HCT116 (cell line): ENCODE data around the gene CLPTM1L. TPM values are rescaled to one million over a fixed set of nuclear protein-coding genes. Genes with fewer than 3 reads are reported as not detected.

Experiments used
- ATAC-seq: fragments of 200-7000 bp; cut with Tn5 transposase; 2 replicates; pipeline ENCODE4 v1.9.1; 2020; ENCODE audit warnings: mild to moderate bottlenecking, moderate library complexity
- BruUV-seq: library from RNA; stranded (reverse); fragments of 400-500 nt; replicated peaks from 2 replicates; lab custom pipeline; 2021; lab: Mats Ljungman, UMichigan
- CTCF ChIA-PET: fragments of 300-600 bp; sonication (Branson Sonifier 250); formaldehyde crosslinking; loops from one replicate; lab custom pipeline; 2021; ENCODE audit warnings: antibody characterized with exemption; lab: Charles Lee
- POLR2A ChIA-PET: fragments of 300-600, 350-600 bp; sonication (Branson Sonifier 250); formaldehyde crosslinking; loops from one replicate; lab custom pipeline; 2021; ENCODE audit warnings: antibody characterized with exemption; lab: Charles Lee
- RAD21 ChIA-PET, 2 experiments: fragments of 300-600 bp; sonication (Branson Sonifier 250); formaldehyde crosslinking; loops; one replicate each; lab custom pipeline; 2023; ENCODE audit warnings: low total read pairs in 2 of 2; ENCODE audit not compliant: uncharacterized antibody in 2 of 2, unreplicated experiment in 2 of 2, low non-redundant PET in 1 of 2; lab: Charles Lee
- DNase-seq: peaks from one replicate; pipeline ENCODE4 v3.0.0-alpha.2; 2010; ENCODE audit warnings: low read depth, low spot score
- H2AFZ ChIP-seq: fragments of 200-600 bp; shearing (Covaris generic), sonication (generic); 2 replicates; pipeline ENCODE4 v1.6.1; 2017; ENCODE audit warnings: low read depth, mixed run types, mixed read lengths, antibody characterized with exemption, low read length; ENCODE audit not compliant: poor library complexity, severe bottlenecking
- H3K27ac ChIP-seq: 2 replicates; pipeline ENCODE4 v1.5.1; 2012; ENCODE audit warnings: low read depth, low read length
- H3K27me3 ChIP-seq: fragments of 200-600 bp; sonication (generic); 2 replicates; pipeline ENCODE4 v1.6.1; 2016; ENCODE audit warnings: mixed run types, low read length, mixed read lengths; ENCODE audit not compliant: insufficient read depth
- H3K36me3 ChIP-seq, 2 experiments: fragments of 200-500 bp in 1 of 2; fragments of 200-600 bp in 1 of 2; sonication (Bioruptor generic) in 1 of 2; sonication (generic) in 1 of 2; 2 replicates each; pipeline versions ENCODE4 v1.5.1 to v1.6.1; 2014 to 2016; ENCODE audit warnings: low read length in 2 of 2, inconsistent platforms in 1 of 2, mixed read lengths in 1 of 2, mixed run types in 1 of 2; ENCODE audit not compliant: insufficient read depth in 2 of 2, control insufficient read depth in 1 of 2
- H3K4me1 ChIP-seq, 2 experiments: fragments of 200-600 bp in 1 of 2; sonication (generic) in 1 of 2; 2 replicates each; pipeline versions ENCODE4 v1.5.1 to v1.6.1; 2012 to 2017; ENCODE audit warnings: low read length in 2 of 2, inconsistent platforms in 1 of 2, mild to moderate bottlenecking in 1 of 2, mixed read lengths in 1 of 2, mixed run types in 1 of 2, moderate library complexity in 1 of 2; ENCODE audit not compliant: insufficient read depth in 2 of 2, control insufficient read depth in 1 of 2
- H3K4me2 ChIP-seq: fragments of 200-600 bp; sonication (generic); 2 replicates; pipeline ENCODE4 v1.6.1; 2017; ENCODE audit warnings: mixed run types, low read length, mixed read lengths
- H3K4me3 ChIP-seq, 2 experiments: fragments of 200-600 bp in 1 of 2; sonication (generic) in 1 of 2; replicated peaks in 1 of 2; 2 replicates each; pipeline ENCODE4 v1.5.1; 2011 to 2016; ENCODE audit warnings: low read length in 2 of 2, control low read depth in 1 of 2, low read depth in 1 of 2, mild to moderate bottlenecking in 1 of 2, mixed read lengths in 1 of 2, mixed run types in 1 of 2
- H3K79me2 ChIP-seq: fragments of 200-600 bp; sonication (generic); 2 replicates; pipeline ENCODE4 v1.6.1; 2017; ENCODE audit warnings: mild to moderate bottlenecking, mixed run types, low read length, moderate library complexity, mixed read lengths; ENCODE audit not compliant: insufficient read depth
- H3K9ac ChIP-seq: fragments of 200-600 bp; sonication (generic); 2 replicates; pipeline ENCODE4 v1.6.1; 2016; ENCODE audit warnings: low read length, mixed read lengths
- H3K9me2 ChIP-seq: fragments of 200-600 bp; sonication (generic), shearing (Covaris generic); 2 replicates; pipeline ENCODE4 v1.6.1; 2017; ENCODE audit warnings: mixed run types, mild to moderate bottlenecking, moderate library complexity; ENCODE audit not compliant: insufficient read depth
- H3K9me3 ChIP-seq, 2 experiments: fragments of 200-500 bp in 1 of 2; fragments of 200-600 bp in 1 of 2; sonication (Bioruptor generic) in 1 of 2; sonication (generic) in 1 of 2; 2 replicates each; pipeline ENCODE4 v1.6.1; 2014 to 2017; ENCODE audit warnings: low read length in 2 of 2, mixed read lengths in 2 of 2, inconsistent platforms in 1 of 2, low read depth in 1 of 2, mild to moderate bottlenecking in 1 of 2, mixed run types in 1 of 2, moderate library complexity in 1 of 2; ENCODE audit not compliant: control insufficient read depth in 1 of 2, insufficient read depth in 1 of 2
- H4K20me1 ChIP-seq: fragments of 200-600 bp; sonication (generic), shearing (Covaris generic); 2 replicates; pipeline ENCODE4 v1.6.1; 2017; ENCODE audit warnings: mixed run types, mild to moderate bottlenecking, moderate library complexity; ENCODE audit not compliant: insufficient read depth
- CBX3 ChIP-seq: IDR thresholded peaks from 2 replicates; pipeline ENCODE4 v1.6.1; 2012; ENCODE audit warnings: low read depth
- EGR1 ChIP-seq: IDR thresholded peaks from 2 replicates; pipeline ENCODE4 v1.6.1; 2012; ENCODE audit warnings: low read depth
- EZH2 ChIP-seq: fragments of 200-600 bp; sonication (generic); IDR thresholded peaks from 2 replicates; pipeline ENCODE4 v1.6.1; 2017; ENCODE audit warnings: antibody characterized with exemption, mixed run types
- EZH2phosphoT487 ChIP-seq: fragments of 200-600 bp; IDR thresholded peaks from 2 replicates; pipeline ENCODE4 v1.6.1; 2018; ENCODE audit warnings: antibody characterized with exemption, borderline replicate concordance
- FOSL1 ChIP-seq: IDR thresholded peaks from 2 replicates; pipeline ENCODE4 v1.6.1; 2012; ENCODE audit warnings: low read depth
- JUND ChIP-seq: IDR thresholded peaks from 2 replicates; pipeline ENCODE4 v1.6.1; 2012
- POLR2A ChIP-seq: IDR thresholded peaks from 2 replicates; pipeline ENCODE4 v1.7.0; 2011; ENCODE audit warnings: borderline replicate concordance; ENCODE audit not compliant: insufficient read depth, insufficient read length; ENCODE audit errors: extremely low read depth
- POLR2AphosphoS5 ChIP-seq: IDR thresholded peaks from 2 replicates; pipeline ENCODE4 v1.6.1; 2011; ENCODE audit warnings: mild to moderate bottlenecking, low read depth, low read length, moderate library complexity
- RAD21 ChIP-seq: IDR thresholded peaks from 2 replicates; pipeline ENCODE4 v1.6.1; 2012; ENCODE audit warnings: low read depth, mild to moderate bottlenecking
- SP1 ChIP-seq: IDR thresholded peaks from 2 replicates; pipeline ENCODE4 v1.6.1; 2012; ENCODE audit warnings: low read depth
- SRF ChIP-seq: IDR thresholded peaks from 2 replicates; pipeline ENCODE4 v1.6.1; 2012; ENCODE audit warnings: low read depth
- TCF7L2 ChIP-seq: IDR thresholded peaks from 2 replicates; pipeline ENCODE4 v1.7.0; 2011; ENCODE audit warnings: borderline replicate concordance, inconsistent platforms; ENCODE audit not compliant: insufficient read depth, insufficient read length; ENCODE audit errors: extremely low read depth
- YY1 ChIP-seq: IDR thresholded peaks from 2 replicates; pipeline ENCODE4 v1.6.1; 2011; ENCODE audit warnings: low read length, low read depth, moderate library complexity, mild to moderate bottlenecking; ENCODE audit not compliant: insufficient replicate concordance; ENCODE audit errors: extremely low read depth
- ZFX ChIP-seq: fragments of 450-650 bp; IDR thresholded peaks from 2 replicates; pipeline ENCODE4 v1.6.1; 2017
- ZNF274 ChIP-seq: fragments of 200-500 bp; sonication (Bioruptor generic); IDR thresholded peaks from 2 replicates; pipeline ENCODE4 v1.6.1; 2014; ENCODE audit warnings: mild to moderate bottlenecking, low read depth, low read length, inconsistent platforms
- intact Hi-C: fragments of 100-400 bp; cut with micrococcal nuclease; formaldehyde crosslinking; loops from 2 replicates; pipeline ENCODE4 v1.10.0; 2022
- total RNA-seq: library from RNA; stranded (reverse); gene quantifications from one replicate; pipeline ENCODE4 v1.2.1, GENCODE V29; 2021; ENCODE audit not compliant: unreplicated experiment
- TF ChIP-seq, protein P1 (sequence below), 3 experiments: fragments of 200-600 bp in 1 of 3; sonication (generic) in 1 of 3; IDR thresholded peaks in 2 of 3; conservative IDR thresholded peaks in 1 of 3; 2 replicates each; pipeline ENCODE4 v1.5.1; 2012 to 2017; ENCODE audit warnings: low read depth in 2 of 3, low read length in 2 of 3, antibody characterized with exemption in 1 of 3, borderline replicate concordance in 1 of 3, control low read depth in 1 of 3, mild to moderate bottlenecking in 1 of 3, mixed read lengths in 1 of 3, mixed run types in 1 of 3, moderate library complexity in 1 of 3; ENCODE audit not compliant: insufficient read depth in 1 of 3
- TF ChIP-seq, protein P2 (sequence below): IDR thresholded peaks from 2 replicates; pipeline ENCODE4 v1.6.1; 2012
- TF ChIP-seq, protein P3 (sequence below): IDR thresholded peaks from 2 replicates; pipeline ENCODE4 v1.6.1; 2012; ENCODE audit warnings: low read depth
- TF ChIP-seq, protein P4 (sequence below): IDR thresholded peaks from 2 replicates; pipeline ENCODE4 v1.6.1; 2011; ENCODE audit warnings: mild to moderate bottlenecking, low read length, moderate library complexity; ENCODE audit not compliant: insufficient replicate concordance; ENCODE audit errors: extremely low read depth

Gene CLPTM1L
- total RNA-seq, 1 experiment from 2014 or later: 98.4 TPM

DNA sequence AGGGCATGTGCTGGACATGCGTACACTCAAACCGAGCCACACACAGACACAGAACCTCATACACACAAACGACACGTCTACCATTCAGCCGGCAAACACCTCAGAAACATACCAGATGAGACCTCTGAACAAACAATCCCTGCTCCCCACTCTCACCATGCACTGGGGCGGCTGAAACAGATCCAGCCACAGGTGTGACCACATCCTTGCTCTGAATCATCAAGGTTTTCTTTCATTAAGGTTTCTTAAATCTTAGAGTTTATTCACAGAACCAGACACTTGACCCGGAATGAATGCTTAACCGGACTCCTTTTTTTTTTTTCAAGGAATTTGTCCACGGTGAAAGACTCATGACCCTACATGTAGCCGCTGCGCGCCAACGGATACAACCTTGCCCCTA, 76.2 kb downstream of the CLPTM1L start:
- Histone ChIP-seq H3K9me3 (no peaks in the 10 kb centered on the region), H3K27ac (no peak overlapping the region), H3K36me3 (no peaks in the 10 kb centered on the region)
- POLR2A ChIA-PET: no interaction called here
- ATAC-seq: no peak
- TF ChIP-seq ZFX (no peak), POLR2A (no peak), JUND (no peak), CBX3 (no peak), ZNF274 (no peak), FOSL1 (no peak), EZH2 (no peak), TCF7L2 (no peak), SRF (no peak), SP1 (no peak), POLR2AphosphoS5 (no peak), RAD21 (no peak), EZH2phosphoT487 (no peak), YY1 (no peak), EGR1 (no peak)
- TF ChIP-seq, protein P1, sequence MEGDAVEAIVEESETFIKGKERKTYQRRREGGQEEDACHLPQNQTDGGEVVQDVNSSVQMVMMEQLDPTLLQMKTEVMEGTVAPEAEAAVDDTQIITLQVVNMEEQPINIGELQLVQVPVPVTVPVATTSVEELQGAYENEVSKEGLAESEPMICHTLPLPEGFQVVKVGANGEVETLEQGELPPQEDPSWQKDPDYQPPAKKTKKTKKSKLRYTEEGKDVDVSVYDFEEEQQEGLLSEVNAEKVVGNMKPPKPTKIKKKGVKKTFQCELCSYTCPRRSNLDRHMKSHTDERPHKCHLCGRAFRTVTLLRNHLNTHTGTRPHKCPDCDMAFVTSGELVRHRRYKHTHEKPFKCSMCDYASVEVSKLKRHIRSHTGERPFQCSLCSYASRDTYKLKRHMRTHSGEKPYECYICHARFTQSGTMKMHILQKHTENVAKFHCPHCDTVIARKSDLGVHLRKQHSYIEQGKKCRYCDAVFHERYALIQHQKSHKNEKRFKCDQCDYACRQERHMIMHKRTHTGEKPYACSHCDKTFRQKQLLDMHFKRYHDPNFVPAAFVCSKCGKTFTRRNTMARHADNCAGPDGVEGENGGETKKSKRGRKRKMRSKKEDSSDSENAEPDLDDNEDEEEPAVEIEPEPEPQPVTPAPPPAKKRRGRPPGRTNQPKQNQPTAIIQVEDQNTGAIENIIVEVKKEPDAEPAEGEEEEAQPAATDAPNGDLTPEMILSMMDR (IDR thresholded peaks at IDR 0.05 in 2 of 3, conservative IDR thresholded peaks at IDR 0.05 in 1 of 3; ENCODE audit: borderline replicate concordance in 1 of 3, insufficient read depth in 1 of 3, low read depth in 2 of 3, low read length in 2 of 3): no peak
- TF ChIP-seq, protein P2, sequence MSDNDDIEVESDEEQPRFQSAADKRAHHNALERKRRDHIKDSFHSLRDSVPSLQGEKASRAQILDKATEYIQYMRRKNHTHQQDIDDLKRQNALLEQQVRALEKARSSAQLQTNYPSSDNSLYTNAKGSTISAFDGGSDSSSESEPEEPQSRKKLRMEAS: no peak
- TF ChIP-seq, protein P3, sequence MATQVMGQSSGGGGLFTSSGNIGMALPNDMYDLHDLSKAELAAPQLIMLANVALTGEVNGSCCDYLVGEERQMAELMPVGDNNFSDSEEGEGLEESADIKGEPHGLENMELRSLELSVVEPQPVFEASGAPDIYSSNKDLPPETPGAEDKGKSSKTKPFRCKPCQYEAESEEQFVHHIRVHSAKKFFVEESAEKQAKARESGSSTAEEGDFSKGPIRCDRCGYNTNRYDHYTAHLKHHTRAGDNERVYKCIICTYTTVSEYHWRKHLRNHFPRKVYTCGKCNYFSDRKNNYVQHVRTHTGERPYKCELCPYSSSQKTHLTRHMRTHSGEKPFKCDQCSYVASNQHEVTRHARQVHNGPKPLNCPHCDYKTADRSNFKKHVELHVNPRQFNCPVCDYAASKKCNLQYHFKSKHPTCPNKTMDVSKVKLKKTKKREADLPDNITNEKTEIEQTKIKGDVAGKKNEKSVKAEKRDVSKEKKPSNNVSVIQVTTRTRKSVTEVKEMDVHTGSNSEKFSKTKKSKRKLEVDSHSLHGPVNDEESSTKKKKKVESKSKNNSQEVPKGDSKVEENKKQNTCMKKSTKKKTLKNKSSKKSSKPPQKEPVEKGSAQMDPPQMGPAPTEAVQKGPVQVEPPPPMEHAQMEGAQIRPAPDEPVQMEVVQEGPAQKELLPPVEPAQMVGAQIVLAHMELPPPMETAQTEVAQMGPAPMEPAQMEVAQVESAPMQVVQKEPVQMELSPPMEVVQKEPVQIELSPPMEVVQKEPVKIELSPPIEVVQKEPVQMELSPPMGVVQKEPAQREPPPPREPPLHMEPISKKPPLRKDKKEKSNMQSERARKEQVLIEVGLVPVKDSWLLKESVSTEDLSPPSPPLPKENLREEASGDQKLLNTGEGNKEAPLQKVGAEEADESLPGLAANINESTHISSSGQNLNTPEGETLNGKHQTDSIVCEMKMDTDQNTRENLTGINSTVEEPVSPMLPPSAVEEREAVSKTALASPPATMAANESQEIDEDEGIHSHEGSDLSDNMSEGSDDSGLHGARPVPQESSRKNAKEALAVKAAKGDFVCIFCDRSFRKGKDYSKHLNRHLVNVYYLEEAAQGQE: no peak
- TF ChIP-seq, protein P4, sequence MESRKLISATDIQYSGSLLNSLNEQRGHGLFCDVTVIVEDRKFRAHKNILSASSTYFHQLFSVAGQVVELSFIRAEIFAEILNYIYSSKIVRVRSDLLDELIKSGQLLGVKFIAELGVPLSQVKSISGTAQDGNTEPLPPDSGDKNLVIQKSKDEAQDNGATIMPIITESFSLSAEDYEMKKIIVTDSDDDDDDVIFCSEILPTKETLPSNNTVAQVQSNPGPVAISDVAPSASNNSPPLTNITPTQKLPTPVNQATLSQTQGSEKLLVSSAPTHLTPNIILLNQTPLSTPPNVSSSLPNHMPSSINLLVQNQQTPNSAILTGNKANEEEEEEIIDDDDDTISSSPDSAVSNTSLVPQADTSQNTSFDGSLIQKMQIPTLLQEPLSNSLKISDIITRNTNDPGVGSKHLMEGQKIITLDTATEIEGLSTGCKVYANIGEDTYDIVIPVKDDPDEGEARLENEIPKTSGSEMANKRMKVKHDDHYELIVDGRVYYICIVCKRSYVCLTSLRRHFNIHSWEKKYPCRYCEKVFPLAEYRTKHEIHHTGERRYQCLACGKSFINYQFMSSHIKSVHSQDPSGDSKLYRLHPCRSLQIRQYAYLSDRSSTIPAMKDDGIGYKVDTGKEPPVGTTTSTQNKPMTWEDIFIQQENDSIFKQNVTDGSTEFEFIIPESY: no peak
- TF ChIP-seq, all 23 proteins: peak for 0
- Histone ChIP-seq H3K9ac (no peak overlapping the region), H3K4me1 (no peaks in the 10 kb centered on the region), H3K9me2 (no peaks in the 10 kb centered on the region), H3K79me2 (no peaks in the 10 kb centered on the region), H4K20me1 (no peaks in the 10 kb centered on the region), H3K4me2 (no peak overlapping the region), H3K27me3 (no peaks in the 10 kb centered on the region), H3K4me3 (no peak overlapping the region), H2AFZ (no peak overlapping the region)
- RAD21 ChIA-PET: no interaction called here
- DNase-seq: no peak
- intact Hi-C loops: no loop called here
- BruUV-seq: no TSS peak
- CTCF ChIA-PET: no interaction called here
